Breast epithelium (tissue), 3 donors: ENCODE measurements around the gene CFL1.

Experiments
- CTCF ChIP-seq, 3 donors: fragments of 450-650 bp; IDR thresholded peaks; one replicate each; pipeline ENCODE4 v1.5.1; 2016 to 2017; ENCODE audit warnings: antibody characterized with exemption in 3 of 3, mild to moderate bottlenecking in 3 of 3, moderate library complexity in 3 of 3
- POLR2A ChIP-seq: fragments of 450-650 bp; IDR thresholded peaks from one replicate; pipeline ENCODE4 v1.6.1; 2016; ENCODE audit warnings: antibody characterized with exemption, mild to moderate bottlenecking, moderate library complexity

GRCh38 chr11:65870307-65870658 lies 12.3 kb upstream of the CFL1 start:
- no peak for TF ChIP-seq CTCF (IDR thresholded peaks at IDR 0.05)
- TF ChIP-seq POLR2A, result no peak
